Measurements from ENCODE around the gene DLG5.

GRCh38 chr10:77794256-77795142, 132.1 kb downstream of the DLG5 start:
- TF ChIP-seq POLR2A (IDR thresholded peaks at IDR 0.05): no peak
- TF ChIP-seq CTCF (IDR thresholded peaks at IDR 0.05): no peak
- no peak for TF ChIP-seq EP300 (IDR thresholded peaks at IDR 0.05)
- TF ChIP-seq POLR2AphosphoS5 (IDR thresholded peaks at IDR 0.05): no peak
